Transverse colon (tissue), 4 donors: Measurements from ENCODE around the gene PACRG. TPM values are rescaled to one million over a fixed set of nuclear protein-coding genes. Genes with fewer than 3 reads are reported as not detected.

Source experiments
- DNase-seq: peaks from one replicate; pipeline ENCODE4 v3.0.0-alpha.2; 2019
- H3K27ac ChIP-seq, 4 donors: fragments of 200-600 bp; sonication (generic); 2 replicates each; pipeline ENCODE4 v1.5.1; 2016 to 2018; ENCODE audit warnings: inconsistent platforms in 4 of 4
- H3K27me3 ChIP-seq: fragments of 200-600 bp; sonication (generic); 2 replicates; pipeline ENCODE4 v1.5.1; 2017; ENCODE audit warnings: inconsistent platforms
- H3K36me3 ChIP-seq, 4 donors: fragments of 200-600 bp; sonication (generic); 2 replicates each; pipeline ENCODE4 v1.5.1; 2017 to 2019; ENCODE audit warnings: inconsistent platforms in 4 of 4
- H3K4me1 ChIP-seq, 4 donors: fragments of 200-600 bp; sonication (generic); 2 replicates each; pipeline ENCODE4 v1.5.1; 2017 to 2020; ENCODE audit warnings: inconsistent platforms in 4 of 4
- H3K4me3 ChIP-seq, 4 donors: fragments of 200-600 bp; sonication (generic); 1 replicate in 1 of 4; 2 replicates in 3 of 4; pipeline versions ENCODE4 v1.5.1 to v1.6.1; 2017 to 2019; ENCODE audit warnings: inconsistent platforms in 4 of 4
- H3K9me3 ChIP-seq, 2 donors: fragments of 200-600 bp; sonication (generic); 2 replicates each; pipeline ENCODE4 v1.5.1; 2017 to 2019; ENCODE audit warnings: inconsistent platforms in 2 of 2
- EP300 ChIP-seq: sonication (generic); formaldehyde crosslinking; IDR thresholded peaks from one replicate; pipeline ENCODE4 v1.6.1; 2017; ENCODE audit warnings: antibody characterized with exemption, low read depth
- POLR2A ChIP-seq: fragments of 450-650 bp; IDR thresholded peaks from one replicate; pipeline ENCODE4 v1.6.1; 2016; ENCODE audit warnings: antibody characterized with exemption, mild to moderate bottlenecking, moderate library complexity
- POLR2AphosphoS5 ChIP-seq, 3 donors: sonication (generic); formaldehyde crosslinking; IDR thresholded peaks; one replicate each; pipeline ENCODE4 v1.6.1; 2016; ENCODE audit warnings: antibody characterized with exemption in 3 of 3
- WGBS, 2 donors: methylation state at CpG; one replicate each; pipeline ENCODE4 v1.1.5; 2018; ENCODE audit warnings: low coverage in 1 of 2; 5-methylcytosine and 5-hydroxymethylcytosine counted together
- in situ Hi-C, 4 donors: fragments of 200-750 bp; cut with MboI; loops; one replicate each; pipeline versions ENCODE4 v1.15.0 to v1.15.1; 2017; ENCODE audit warnings: low sequenced_read_pairs in 3 of 4, low pct_ligation_motif_present in 1 of 4, low pct_unique_long_range_greater_than_20kb in 1 of 4
- intact Hi-C: fragments of 100-400 bp; cut with DNase I; formaldehyde crosslinking; loops from one replicate; pipeline ENCODE4 v1.15.1; 2023; ENCODE audit warnings: low total_unique reads
- total RNA-seq, 4 donors: library from RNA; depleted of rRNA; stranded (reverse); fragments of >200 nt; gene quantifications; one replicate each; pipeline ENCODE4 v1.1.0, GENCODE V29; 2016
- TF ChIP-seq, protein P1 (sequence below), 5 experiments: fragments of 200-600 bp in 3 of 5; fragments of 450-650 bp in 2 of 5; sonication (generic) in 3 of 5; IDR thresholded peaks; 1 replicate in 2 of 5; 2 replicates in 3 of 5; pipeline ENCODE4 v1.5.1; 2016 to 2017; ENCODE audit warnings: antibody characterized with exemption in 5 of 5, inconsistent platforms in 3 of 5, mild to moderate bottlenecking in 2 of 5, moderate library complexity in 1 of 5

Gene PACRG
- total RNA-seq, 4 donors from 2014 or later = 1.2 to 13.8 (median 1.4) TPM; not detected in 1

DNA sequence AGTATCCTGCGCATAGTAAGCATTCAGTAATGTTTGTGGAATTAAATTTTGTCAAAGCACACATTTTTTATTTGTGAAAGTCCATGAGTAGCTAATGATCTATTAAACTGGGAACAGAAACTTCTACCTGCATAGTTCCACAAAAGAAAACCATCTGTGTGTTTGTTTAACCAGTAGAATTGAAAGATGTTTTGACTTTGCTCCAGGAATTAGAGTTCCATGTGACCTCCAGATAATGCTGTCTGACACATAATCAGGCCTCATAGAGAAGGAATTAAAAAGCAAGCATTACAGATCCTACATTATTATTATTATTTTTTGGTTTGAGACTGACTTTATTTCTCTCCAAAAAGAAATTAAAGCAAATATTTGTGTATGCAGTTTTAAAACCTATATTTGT is 126.5 kb downstream of the PACRG start:
- intact Hi-C loops = no loop called here

DNA sequence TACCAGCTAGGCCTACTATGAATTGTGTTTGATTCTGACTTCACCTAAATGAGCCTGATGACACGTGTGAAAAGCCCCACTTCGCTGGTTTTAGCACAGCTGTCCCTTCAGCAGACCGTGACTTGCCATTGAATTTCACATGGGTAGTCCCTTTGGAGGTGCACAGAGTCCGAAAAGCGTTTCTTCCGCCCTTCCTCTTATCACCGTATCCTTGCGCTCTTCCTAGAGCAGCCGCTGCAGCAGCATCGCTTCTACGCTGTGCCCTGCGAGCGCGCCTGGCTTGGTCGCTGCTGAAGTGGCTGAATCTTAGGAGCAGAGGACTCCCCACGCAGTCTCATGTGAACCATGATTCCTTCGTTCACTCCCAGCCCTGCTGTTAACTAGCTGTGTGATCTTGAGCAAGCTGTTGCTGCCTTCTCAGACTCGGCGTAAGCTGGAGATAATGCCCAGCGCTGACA is 127.0 kb downstream of the PACRG start:
- H3K27ac ChIP-seq = no peak overlapping the region
- peaks cover 0 to 4% (median 0%) of the 10 kb centered on the region in 4 donors for H3K4me1 ChIP-seq
- TF ChIP-seq, protein P1, sequence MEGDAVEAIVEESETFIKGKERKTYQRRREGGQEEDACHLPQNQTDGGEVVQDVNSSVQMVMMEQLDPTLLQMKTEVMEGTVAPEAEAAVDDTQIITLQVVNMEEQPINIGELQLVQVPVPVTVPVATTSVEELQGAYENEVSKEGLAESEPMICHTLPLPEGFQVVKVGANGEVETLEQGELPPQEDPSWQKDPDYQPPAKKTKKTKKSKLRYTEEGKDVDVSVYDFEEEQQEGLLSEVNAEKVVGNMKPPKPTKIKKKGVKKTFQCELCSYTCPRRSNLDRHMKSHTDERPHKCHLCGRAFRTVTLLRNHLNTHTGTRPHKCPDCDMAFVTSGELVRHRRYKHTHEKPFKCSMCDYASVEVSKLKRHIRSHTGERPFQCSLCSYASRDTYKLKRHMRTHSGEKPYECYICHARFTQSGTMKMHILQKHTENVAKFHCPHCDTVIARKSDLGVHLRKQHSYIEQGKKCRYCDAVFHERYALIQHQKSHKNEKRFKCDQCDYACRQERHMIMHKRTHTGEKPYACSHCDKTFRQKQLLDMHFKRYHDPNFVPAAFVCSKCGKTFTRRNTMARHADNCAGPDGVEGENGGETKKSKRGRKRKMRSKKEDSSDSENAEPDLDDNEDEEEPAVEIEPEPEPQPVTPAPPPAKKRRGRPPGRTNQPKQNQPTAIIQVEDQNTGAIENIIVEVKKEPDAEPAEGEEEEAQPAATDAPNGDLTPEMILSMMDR (IDR thresholded peaks at IDR 0.05) = no peak
- TF ChIP-seq EP300 (no peak), POLR2A (no peak), POLR2AphosphoS5 (IDR thresholded peaks at IDR 0.05) (no peak)
- H3K4me3 ChIP-seq = no peak overlapping the region
- intact Hi-C loops = no loop called here
- 70 to 89% methylated on average over 2 to 20 of the region's 20 CpGs for WGBS, 2 donors
- no peak for DNase-seq
- in situ Hi-C loops = no loop called here
- H3K36me3 ChIP-seq = no peaks in the 10 kb centered on the region
- no peaks in the 10 kb centered on the region for H3K27me3 ChIP-seq
- no peaks in the 10 kb centered on the region for H3K9me3 ChIP-seq

More for the DNA sequence above, 126.5 kb downstream of the PACRG start:
- H3K4me3 ChIP-seq = no peak overlapping the region
- TF ChIP-seq EP300 (no peak), POLR2A (no peak), POLR2AphosphoS5 (IDR thresholded peaks at IDR 0.05) (no peak)
- TF ChIP-seq, protein P1 (IDR thresholded peaks at IDR 0.05) = no peak
- in situ Hi-C loops = no loop called here
- 80 to 89% methylated on average over 1 of the region's 1 CpG for WGBS, 2 donors
- DNase-seq = no peak
- H3K9me3 ChIP-seq = no peaks in the 10 kb centered on the region
- H3K36me3 ChIP-seq = no peaks in the 10 kb centered on the region
- H3K27me3 ChIP-seq = no peaks in the 10 kb centered on the region
- peaks cover 0 to 4% (median 0%) of the 10 kb centered on the region in 4 donors for H3K4me1 ChIP-seq
- H3K27ac ChIP-seq = no peak overlapping the region

DNA sequence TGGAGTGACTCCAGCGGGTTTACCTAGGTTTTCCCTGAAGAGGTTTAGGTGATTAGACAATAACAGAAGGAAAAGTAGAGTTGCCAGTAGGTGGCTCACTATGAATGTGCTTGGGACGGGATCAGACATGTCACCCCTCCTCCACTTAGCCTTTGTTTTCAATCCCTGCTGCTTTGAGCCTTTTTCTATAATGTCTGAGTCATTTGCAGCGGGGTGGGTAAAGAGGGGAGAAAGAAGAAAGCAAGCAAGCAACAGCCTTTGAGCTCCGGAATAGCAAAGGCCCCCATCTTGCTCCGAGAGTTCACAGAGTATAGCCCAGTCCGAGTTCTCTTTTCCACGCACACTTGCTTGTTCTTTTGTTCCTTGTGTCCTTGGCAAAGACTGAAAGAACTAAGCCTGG is 129.1 kb downstream of the PACRG start:
- in situ Hi-C loops = no loop called here
- peaks cover 0 to 4% (median 0%) of the 10 kb centered on the region in 4 donors for H3K4me1 ChIP-seq
- WGBS, 2 donors = 0 to 22% methylated on average over 3 to 7 of the region's 7 CpGs
- intact Hi-C loops = no loop called here
- TF ChIP-seq, protein P1 (IDR thresholded peaks at IDR 0.05) = peak in 4 of 5 experiments; percentile 36 to 47 (median 43)
- TF ChIP-seq POLR2AphosphoS5 (IDR thresholded peaks at IDR 0.05) (no peak), POLR2A (no peak), EP300 (no peak)
- H3K27me3 ChIP-seq = no peaks in the 10 kb centered on the region
- H3K36me3 ChIP-seq = no peaks in the 10 kb centered on the region
- DNase-seq = peak; percentile 11
- no peaks in the 10 kb centered on the region for H3K9me3 ChIP-seq
- peak overlapping the region in 1 of 4 donors; percentile 30 for H3K4me3 ChIP-seq
- H3K27ac ChIP-seq = no peak overlapping the region

DNA sequence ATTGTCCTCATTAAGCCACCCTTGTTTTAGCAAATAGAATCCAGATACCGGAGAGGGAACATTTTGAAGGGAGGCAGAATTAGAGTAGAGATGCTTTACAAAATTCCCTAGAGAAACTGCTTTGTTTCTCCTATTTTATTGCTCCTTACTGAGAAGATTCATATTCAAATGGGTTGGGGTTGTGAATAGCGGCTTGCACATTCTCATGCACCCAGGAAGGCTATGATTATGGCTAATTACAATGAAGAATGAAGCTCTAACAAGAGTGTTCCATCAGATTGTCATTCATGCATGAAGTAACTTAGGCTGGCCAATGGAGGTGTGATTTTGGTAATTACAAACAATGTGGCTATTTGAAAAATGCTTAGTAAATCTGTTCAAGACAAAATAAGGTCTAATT is 129.6 kb downstream of the PACRG start:
- peaks cover 0 to 4% (median 0%) of the 10 kb centered on the region in 4 donors for H3K4me1 ChIP-seq
- no peak overlapping the region for H3K27ac ChIP-seq
- no peak for TF ChIP-seq POLR2A
- TF ChIP-seq, protein P1 (IDR thresholded peaks at IDR 0.05) = no peak
- TF ChIP-seq EP300 = no peak
- TF ChIP-seq POLR2AphosphoS5 (IDR thresholded peaks at IDR 0.05) = no peak
- DNase-seq = no peak
- in situ Hi-C loops = no loop called here
- no peaks in the 10 kb centered on the region for H3K36me3 ChIP-seq
- no peaks in the 10 kb centered on the region for H3K27me3 ChIP-seq
- H3K9me3 ChIP-seq = no peaks in the 10 kb centered on the region
- 44 to 52% methylated on average over 2 of the region's 2 CpGs for WGBS, 2 donors
- no peak overlapping the region for H3K4me3 ChIP-seq
- intact Hi-C loops = no loop called here
